Parathyroid adenoma (tissue), 2 donors: Measurements from ENCODE around the gene DUSP16.
A peak's percentile ranks its signal among the peaks of the same experiment; 100 is the strongest.

Experiments
- H2AFZ ChIP-seq: fragments of 300-600 bp; sonication (generic); one replicate; pipeline ENCODE4 v1.7.0; 2017; ENCODE audit warnings: antibody characterized with exemption, mild to moderate bottlenecking
- H3K27ac ChIP-seq: fragments of 300-600 bp; sonication (generic); one replicate; pipeline ENCODE4 v1.7.0; 2017
- H3K27me3 ChIP-seq: fragments of 300-600 bp; sonication (generic); one replicate; pipeline ENCODE4 v1.7.0; 2017; ENCODE audit warnings: low read length; ENCODE audit not compliant: control insufficient read depth, insufficient read depth
- H3K36me3 ChIP-seq: fragments of 300-600 bp; sonication (generic); one replicate; pipeline ENCODE4 v1.7.0; 2017; ENCODE audit warnings: low read length; ENCODE audit not compliant: control insufficient read depth, insufficient read depth
- H3K4me1 ChIP-seq: fragments of 300-600 bp; sonication (generic); one replicate; pipeline ENCODE4 v1.7.0; 2017; ENCODE audit warnings: control low read depth
- H3K4me2 ChIP-seq: fragments of 300-600 bp; sonication (generic); one replicate; pipeline ENCODE4 v1.7.0; 2017; ENCODE audit warnings: low read length
- H3K4me3 ChIP-seq: fragments of 300-600 bp; sonication (generic); one replicate; pipeline ENCODE4 v1.7.0; 2017; ENCODE audit warnings: low read depth, low read length
- H3K79me2 ChIP-seq: fragments of 300-600 bp; sonication (generic); one replicate; pipeline ENCODE4 v1.7.0; 2017; ENCODE audit warnings: control low read depth
- H3K9ac ChIP-seq: fragments of 300-600 bp; sonication (generic); one replicate; pipeline ENCODE4 v1.7.0; 2017; ENCODE audit warnings: mild to moderate bottlenecking
- H3K9me3 ChIP-seq: fragments of 300-600 bp; sonication (generic); one replicate; pipeline ENCODE4 v1.7.0; 2017; ENCODE audit warnings: low read length; ENCODE audit not compliant: control insufficient read depth
- TF ChIP-seq, protein P1 (sequence below): fragments of 300-600 bp; sonication (generic); IDR thresholded peaks from one replicate; pipeline ENCODE4 v1.7.0; 2017; ENCODE audit warnings: antibody characterized with exemption, mild to moderate bottlenecking
- donor health status: primary hyperparathyroidism.

The DUSP16 gene

GRCh38 chr12:12447236-12447635, 115.4 kb downstream of the DUSP16 start:
- Histone ChIP-seq H3K4me2 (no peak overlapping the region), H3K36me3 (no peaks in the 10 kb centered on the region), H3K9ac (no peak overlapping the region), H3K79me2 (peaks cover 6% of the 10 kb centered on the region), H2AFZ (no peak overlapping the region), H3K27ac (no peak overlapping the region), H3K4me1 (no peaks in the 10 kb centered on the region), H3K27me3 (no peaks in the 10 kb centered on the region), H3K9me3 (no peaks in the 10 kb centered on the region), H3K4me3 (no peak overlapping the region)
- TF ChIP-seq, protein P1, sequence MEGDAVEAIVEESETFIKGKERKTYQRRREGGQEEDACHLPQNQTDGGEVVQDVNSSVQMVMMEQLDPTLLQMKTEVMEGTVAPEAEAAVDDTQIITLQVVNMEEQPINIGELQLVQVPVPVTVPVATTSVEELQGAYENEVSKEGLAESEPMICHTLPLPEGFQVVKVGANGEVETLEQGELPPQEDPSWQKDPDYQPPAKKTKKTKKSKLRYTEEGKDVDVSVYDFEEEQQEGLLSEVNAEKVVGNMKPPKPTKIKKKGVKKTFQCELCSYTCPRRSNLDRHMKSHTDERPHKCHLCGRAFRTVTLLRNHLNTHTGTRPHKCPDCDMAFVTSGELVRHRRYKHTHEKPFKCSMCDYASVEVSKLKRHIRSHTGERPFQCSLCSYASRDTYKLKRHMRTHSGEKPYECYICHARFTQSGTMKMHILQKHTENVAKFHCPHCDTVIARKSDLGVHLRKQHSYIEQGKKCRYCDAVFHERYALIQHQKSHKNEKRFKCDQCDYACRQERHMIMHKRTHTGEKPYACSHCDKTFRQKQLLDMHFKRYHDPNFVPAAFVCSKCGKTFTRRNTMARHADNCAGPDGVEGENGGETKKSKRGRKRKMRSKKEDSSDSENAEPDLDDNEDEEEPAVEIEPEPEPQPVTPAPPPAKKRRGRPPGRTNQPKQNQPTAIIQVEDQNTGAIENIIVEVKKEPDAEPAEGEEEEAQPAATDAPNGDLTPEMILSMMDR, result no peak

DNA sequence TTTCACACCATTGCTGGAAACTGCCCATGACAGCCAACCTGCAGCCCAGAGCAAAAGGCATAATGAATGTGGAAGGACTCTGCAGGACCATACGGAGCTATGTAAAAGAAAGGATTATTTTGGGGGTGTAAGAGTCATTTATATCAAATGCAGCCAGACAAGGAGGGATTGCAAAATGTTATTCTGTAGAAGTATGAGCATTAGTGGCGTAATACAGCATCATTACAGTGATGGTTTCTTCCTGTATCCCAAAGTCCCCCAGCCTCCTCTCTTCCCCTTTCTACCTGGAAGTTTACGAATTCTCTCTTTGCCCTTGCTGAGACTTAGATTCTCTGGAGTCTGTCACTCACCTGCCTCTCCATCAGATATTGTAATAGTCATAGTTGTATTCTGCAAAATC, 115.9 kb downstream of the DUSP16 start:
- no peak overlapping the region for H3K9ac ChIP-seq
- H3K9me3 ChIP-seq, result no peaks in the 10 kb centered on the region
- TF ChIP-seq, protein P1, result no peak
- H3K4me1 ChIP-seq, result no peaks in the 10 kb centered on the region
- H3K79me2 ChIP-seq, result peaks cover 7% of the 10 kb centered on the region
- no peak overlapping the region for H3K27ac ChIP-seq
- no peaks in the 10 kb centered on the region for H3K27me3 ChIP-seq
- H3K36me3 ChIP-seq, result no peaks in the 10 kb centered on the region
- H3K4me2 ChIP-seq, result no peak overlapping the region
- no peak overlapping the region for H3K4me3 ChIP-seq
- no peak overlapping the region for H2AFZ ChIP-seq

DNA sequence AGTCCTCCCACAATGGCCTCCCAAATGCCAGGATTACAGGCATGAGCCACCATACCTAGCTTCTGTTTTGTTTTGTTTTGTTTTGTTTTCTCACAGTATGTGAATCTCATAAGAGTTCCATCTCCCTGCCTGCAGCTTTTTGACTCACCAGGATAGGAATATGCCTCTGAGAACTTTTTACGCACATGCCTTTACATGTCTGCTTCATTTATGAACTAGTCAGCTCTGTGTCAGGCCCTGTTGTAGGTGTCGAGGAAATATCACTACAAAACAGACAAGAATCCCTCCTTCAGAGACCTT, 116.8 kb downstream of the DUSP16 start:
- Histone ChIP-seq H3K27ac (no peak overlapping the region), H3K27me3 (no peaks in the 10 kb centered on the region), H3K36me3 (no peaks in the 10 kb centered on the region), H3K9ac (no peak overlapping the region), H3K79me2 (peaks cover 10% of the 10 kb centered on the region), H3K4me2 (no peak overlapping the region), H2AFZ (no peak overlapping the region), H3K4me1 (no peaks in the 10 kb centered on the region), H3K4me3 (no peak overlapping the region), H3K9me3 (no peaks in the 10 kb centered on the region)
- TF ChIP-seq, protein P1, result no peak

- Histone ChIP-seq H3K4me1 (no peaks in the 10 kb centered on the region), H3K4me2 (no peak overlapping the region), H3K36me3 (no peaks in the 10 kb centered on the region), H3K27ac (no peak overlapping the region), H2AFZ (no peak overlapping the region), H3K9ac (no peak overlapping the region), H3K9me3 (no peaks in the 10 kb centered on the region), H3K79me2 (peaks cover 11% of the 10 kb centered on the region), H3K27me3 (no peaks in the 10 kb centered on the region), H3K4me3 (no peak overlapping the region)
- TF ChIP-seq, protein P1, result no peak
Observed at GRCh38 chr12:12445165-12445881, 117.3 kb downstream of the DUSP16 start.

GRCh38 chr12:12443431-12443878, 119.2 kb downstream of the DUSP16 start:
- no peak overlapping the region for H3K4me3 ChIP-seq
- H2AFZ ChIP-seq, result no peak overlapping the region
- no peak overlapping the region for H3K4me2 ChIP-seq
- peaks cover 11% of the 10 kb centered on the region for H3K79me2 ChIP-seq
- H3K9ac ChIP-seq, result no peak overlapping the region
- TF ChIP-seq, protein P1, result no peak
- no peaks in the 10 kb centered on the region for H3K27me3 ChIP-seq
- no peaks in the 10 kb centered on the region for H3K4me1 ChIP-seq
- H3K9me3 ChIP-seq, result no peaks in the 10 kb centered on the region
- no peaks in the 10 kb centered on the region for H3K36me3 ChIP-seq
- H3K27ac ChIP-seq, result peak overlapping the region; percentile 27
